Occipital lobe (tissue), 2 donors: ENCODE results near the gene MCEMP1. TPM values are rescaled to one million over a fixed set of nuclear protein-coding genes. Genes with fewer than 3 reads are reported as not detected.

Experiments
- DNase-seq: peaks from one replicate; lab custom pipeline; 2025; lab: John Stamatoyannopoulos, UW
- total RNA-seq: library from RNA; depleted of rRNA; stranded (reverse); fragments of >200 nt; gene quantifications from one replicate; pipeline ENCODE4 v1.2.3, GENCODE V29; 2014

Gene MCEMP1, protein sequence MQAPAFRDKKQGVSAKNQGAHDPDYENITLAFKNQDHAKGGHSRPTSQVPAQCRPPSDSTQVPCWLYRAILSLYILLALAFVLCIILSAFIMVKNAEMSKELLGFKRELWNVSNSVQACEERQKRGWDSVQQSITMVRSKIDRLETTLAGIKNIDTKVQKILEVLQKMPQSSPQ
- 0.78 TPM for total RNA-seq

GRCh38 chr19:7676854-7677253, at the start of gene MCEMP1:
TSS of gene MCEMP1 (plus strand) at chr19:7677090. CDS start at chr19:7677121, 31 bp downstream.
- no peak for DNase-seq

DNA sequence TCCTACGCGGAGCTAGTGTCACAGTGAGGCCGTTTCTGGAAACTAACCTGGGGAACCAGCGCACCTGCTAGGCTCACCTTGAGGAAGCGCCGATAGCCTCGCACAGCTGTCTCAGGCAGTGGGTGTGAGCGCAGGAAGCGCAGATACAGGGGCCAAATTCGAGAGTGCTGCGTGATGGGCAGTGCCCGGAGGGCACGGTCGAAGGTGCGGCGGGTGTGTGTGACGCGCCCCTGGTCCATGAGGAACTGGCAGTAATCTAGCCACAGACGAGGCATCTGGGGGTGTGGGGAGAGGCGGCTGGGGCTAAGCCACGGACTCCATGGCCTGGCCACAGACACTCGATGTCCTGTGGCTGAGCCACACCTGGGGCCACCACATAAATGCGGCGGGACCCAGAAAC, 49.7 kb upstream of the MCEMP1 start:
- DNase-seq: no peak

- no peak for DNase-seq
These were observed 48.1 kb upstream of the MCEMP1 start for GRCh38 chr19:7628589-7629311.

- DNase-seq: peak; percentile 95
These were observed 47.4 kb upstream of the MCEMP1 start, which contains the start of the genes PET100 and XAB2 for GRCh38 chr19:7629347-7630054. TSS of gene PET100 (plus strand) at chr19:7629793. CDS start at chr19:7629834, 41 bp downstream. TSS of gene XAB2 (minus strand) at chr19:7629545. CDS start at chr19:7629527, 18 bp downstream.

DNA sequence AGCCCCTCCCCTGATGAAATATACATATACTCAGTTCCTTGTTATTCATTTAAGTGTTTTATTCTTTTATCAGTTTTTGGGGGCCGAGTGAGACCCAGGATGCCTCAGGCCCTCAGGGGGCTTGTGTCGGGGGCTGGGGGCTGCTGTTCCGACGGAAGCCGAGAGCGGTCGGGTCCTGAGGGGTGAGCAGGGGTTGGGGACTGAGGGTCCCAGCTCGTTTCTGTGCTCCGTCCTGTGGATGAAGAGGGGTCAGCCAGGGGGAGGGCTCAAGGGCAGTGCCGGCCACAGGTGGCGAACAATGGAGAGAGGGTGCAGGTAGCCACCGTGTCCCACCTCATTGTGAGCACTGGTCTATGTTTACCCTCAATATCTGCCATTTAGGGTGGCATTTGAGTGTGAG, 45.3 kb upstream of the MCEMP1 start:
- DNase-seq: no peak

DNA sequence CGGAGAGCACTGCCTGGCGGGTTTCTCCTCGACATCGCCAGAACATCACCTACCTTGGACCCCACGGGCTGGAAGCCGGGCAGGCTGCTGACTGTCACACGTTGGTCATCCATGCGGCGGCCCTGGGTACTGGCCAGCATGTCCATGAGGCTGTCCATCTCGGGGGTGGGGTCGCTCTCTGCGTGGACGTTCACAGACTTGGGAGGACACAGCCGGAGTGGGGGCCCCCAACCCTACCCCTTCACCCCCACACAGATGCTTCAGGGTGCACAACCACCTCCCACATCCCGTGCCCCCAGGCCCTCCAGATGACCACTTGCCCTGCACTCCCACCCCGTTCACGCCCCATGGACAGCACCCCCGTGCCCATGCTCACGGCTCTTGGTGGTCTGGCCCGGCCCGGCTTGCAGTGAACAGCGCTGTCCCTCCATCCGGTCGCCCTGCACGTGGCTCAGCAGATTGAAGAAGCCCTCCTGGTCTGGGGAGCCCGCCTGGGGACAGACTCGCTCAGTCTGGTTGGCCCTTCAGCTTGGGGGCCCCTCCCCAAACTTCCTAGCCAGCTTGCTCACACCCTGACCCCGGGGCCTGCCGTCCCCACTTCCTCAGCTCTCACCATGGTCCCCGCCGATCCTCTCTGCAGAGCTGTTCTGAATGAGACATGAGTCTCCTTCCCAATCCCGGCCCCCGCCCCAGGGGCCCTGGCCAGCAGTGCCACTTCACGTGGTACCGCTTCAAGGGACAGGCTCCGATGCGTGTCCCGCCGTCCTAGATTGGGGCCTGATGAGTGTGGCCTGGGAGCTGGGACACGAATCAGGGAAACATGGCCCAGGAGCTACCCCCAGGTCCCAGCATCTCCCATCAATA, 44.3 kb upstream of the MCEMP1 start:
- DNase-seq: no peak

DNA sequence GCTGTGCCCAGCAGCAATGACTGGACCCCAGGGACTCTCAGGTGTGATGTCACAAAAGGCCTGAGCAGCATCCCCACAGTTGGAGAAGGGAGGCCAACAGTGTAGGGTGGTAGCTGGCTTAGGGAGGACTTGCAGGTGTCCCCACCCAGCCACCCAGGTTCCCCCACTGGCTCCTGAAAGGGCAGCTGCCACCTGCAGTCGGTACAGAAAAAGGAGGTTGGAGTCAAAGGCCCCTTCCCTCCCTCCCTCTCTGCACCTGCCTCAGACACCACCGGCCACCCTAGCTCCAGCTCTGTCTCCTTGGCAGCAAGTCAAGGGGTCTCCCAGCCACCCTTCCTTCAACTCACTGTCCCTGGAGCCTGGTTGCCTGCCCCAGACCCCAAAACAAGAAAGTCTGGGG, 43.2 kb upstream of the MCEMP1 start, which contains the start of gene PCP2:
Gene PCP2, minus strand, starts transcription at position 22 of the 400 bp plus-strand sequence. CDS start 262 bp downstream, outside the sequence.
- DNase-seq: no peak

DNA sequence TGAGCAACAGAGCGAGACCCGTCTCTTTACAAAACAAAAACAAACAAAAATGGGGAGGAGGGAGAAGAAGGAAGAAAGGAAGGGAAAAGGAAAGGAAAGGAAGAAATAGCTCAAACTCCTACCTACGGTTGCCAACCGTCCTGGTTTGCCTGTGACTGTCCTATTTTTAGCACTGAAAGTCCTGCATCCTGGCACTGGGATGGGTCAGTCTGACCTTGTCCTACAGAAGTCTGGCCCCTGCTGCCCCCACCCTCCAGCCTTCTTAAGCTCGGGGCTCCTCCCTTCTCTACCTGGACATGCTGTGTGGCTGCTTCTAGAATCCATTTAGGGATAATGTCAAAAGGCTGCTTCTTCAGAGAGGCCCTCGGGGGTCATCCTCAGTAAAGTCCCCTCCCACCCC, 41.2 kb upstream of the MCEMP1 start:
- DNase-seq: no peak

DNA sequence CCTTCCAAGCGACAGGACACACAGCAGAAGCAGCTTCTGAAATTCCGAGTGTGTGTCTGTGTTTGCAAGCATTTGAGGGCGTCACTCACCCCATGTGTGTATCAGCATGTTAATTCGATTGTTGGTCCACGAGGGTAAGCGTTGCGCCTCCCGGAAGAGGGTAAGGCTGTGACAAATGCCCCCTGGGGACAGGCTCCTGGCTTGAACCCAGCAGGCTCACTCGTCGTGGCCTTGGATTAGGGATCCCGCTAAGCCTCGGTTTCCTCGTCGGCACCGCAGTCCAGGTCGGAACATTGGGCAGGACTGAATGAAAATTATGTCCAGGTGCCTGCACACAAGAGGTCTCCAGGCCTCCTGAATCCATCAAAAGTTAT, 40.6 kb upstream of the MCEMP1 start:
- DNase-seq: no peak

DNA sequence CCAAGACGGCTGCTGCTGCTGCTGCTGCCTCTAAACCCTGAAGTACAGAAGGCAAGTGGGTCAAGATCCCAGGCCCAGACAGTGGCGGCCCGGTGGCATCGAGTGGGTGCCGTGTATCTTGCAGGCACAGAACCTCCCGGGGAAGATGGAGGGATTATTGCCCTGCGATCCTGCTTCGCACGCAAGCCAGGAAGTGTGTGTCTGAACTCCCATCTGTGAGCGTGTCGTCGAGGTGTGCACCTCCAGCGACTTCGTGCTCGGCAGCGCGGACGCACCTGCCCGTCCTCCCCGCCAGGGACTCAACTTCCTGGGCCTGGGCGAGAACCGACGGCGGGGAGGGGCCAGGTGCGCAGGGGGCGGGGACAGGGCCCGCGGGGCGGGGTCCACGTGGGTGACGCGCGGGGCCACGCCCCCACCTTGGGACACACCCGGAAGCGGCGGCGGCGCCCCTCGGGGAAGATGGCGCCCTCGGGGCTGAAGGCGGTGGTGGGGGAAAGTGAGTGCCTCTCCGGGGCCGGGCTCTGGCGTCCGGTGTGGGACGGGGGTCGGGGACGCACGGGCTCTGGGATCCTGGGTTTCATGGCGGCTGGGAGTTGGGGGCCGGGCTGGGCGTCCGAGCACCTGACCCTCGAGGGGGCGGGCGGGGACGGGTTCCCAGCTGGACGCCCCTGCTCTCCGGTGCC, 40.1 kb upstream of the MCEMP1 start, which contains the start of gene STXBP2:
Gene STXBP2, plus strand, starts transcription at position 420 of the 683 bp plus-strand sequence. Its CDS starts 40 bp downstream, at position 460.
- DNase-seq: no peak

- no peak for DNase-seq
These were observed 39.3 kb upstream of the MCEMP1 start for GRCh38 chr19:7637374-7638256.

DNA sequence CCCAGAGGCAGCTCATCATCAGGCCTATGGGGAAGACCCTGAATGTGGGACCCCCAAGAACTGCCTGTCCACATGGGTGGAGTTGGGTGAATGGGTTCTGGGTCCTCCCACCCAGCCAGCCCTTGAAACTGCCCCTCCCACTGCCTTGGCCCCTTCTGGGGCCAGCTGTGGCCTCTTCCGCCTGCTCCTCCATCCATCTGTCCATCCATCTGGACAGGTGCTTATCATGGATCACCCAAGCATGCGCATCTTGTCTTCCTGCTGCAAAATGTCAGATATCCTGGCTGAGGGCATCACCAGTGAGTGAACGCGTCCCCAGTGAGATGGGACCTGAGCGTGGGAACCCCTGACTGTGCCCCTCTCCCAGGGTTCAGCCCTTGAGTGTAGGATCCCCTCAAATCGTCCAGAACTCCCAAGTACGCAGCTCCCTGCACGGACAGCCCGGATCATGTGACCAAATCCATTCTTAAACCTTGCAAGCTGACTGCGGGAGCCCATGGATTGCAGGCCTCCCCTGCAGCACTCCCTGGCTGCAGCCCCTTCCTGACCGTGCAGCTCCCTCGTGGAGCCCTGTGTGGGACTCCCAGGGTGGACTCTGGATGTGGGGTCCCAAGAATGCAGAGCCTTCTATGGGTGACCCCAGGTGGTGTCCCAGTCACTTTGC, 38.0 kb upstream of the MCEMP1 start:
- DNase-seq: no peak

DNA sequence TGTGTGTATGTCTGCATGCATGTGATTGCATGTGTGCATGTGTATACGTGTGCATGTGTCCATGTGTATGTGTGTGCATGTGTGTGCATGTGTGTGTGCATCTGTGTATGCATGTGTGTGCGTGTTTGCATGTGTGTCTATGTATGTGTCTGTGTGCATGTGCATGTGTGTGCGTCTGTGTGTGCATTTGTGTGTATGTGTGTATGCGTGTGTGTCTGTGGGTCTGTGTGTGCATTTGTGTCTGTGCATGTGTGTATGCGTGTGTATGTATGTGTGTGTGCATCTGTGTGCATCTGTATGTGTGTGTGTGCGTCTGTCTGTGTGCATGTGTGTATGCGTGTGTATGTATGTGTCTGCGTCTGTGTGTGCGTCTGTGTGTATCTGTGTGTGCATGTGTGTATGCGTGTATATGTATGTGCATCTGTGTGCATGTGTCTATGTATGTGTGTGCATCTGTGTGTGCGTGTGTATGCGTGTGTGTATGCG, 37.0 kb upstream of the MCEMP1 start:
- DNase-seq: no peak

- DNase-seq: no peak
These were observed 36.1 kb upstream of the MCEMP1 start for GRCh38 chr19:7640803-7641202.

GRCh38 chr19:7641290-7642276, 35.3 kb upstream of the MCEMP1 start:
- no peak for DNase-seq

DNA sequence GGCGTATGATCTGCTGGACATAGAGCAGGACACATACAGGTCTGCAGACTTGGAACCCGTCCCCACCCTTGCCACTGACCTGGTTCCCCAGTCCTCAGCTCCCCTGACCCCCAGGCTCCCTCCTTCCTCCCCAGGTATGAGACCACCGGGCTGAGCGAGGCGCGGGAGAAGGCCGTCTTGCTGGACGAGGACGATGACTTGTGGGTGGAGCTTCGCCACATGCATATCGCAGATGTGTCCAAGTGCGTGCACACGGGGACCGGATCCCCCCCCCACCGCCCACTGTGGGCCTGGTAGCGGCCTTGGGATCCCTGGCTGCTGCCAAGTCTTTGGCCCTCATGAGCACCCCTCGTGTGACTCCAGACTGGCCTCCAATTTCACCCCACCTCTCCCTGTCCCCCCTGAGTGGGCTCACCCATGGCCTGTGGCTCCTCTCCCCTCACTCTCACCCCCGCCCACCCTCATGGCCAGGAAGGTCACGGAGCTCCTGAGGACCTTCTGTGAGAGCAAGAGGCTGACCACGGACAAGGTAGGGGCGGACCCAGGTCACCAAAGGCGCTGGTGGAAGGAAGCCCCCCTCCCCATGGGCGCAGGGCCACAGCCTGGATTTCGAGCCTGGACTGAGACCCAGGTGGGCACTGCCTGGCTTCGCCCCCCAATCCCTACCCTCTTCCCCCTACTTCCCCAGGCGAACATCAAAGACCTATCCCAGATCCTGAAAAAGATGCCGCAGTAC, 34.4 kb upstream of the MCEMP1 start:
- no peak for DNase-seq

DNA sequence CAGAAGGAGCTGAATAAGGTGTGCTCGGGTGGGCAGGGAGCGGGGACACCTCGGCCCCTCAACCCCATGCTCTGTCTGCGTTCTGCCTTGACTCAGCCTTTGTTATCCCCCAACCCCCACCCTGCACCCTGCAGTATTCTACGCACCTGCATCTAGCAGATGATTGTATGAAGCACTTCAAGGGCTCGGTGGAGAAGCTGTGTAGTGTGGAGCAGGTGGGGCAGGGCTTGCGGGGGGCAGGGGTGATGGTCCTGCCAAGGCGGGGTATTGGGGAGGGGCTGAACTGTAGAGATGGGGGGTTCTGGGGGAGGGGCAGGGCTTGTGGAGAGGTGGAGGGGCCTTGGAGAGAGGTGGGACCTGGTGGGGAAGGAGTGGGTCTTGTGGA, 33.9 kb upstream of the MCEMP1 start:
- DNase-seq: no peak
